ENCODE measurements around the gene LRBA.

The LRBA gene

GRCh38 chr4:150259861-150260567, 755.1 kb downstream of the LRBA start:
- no peak overlapping the region for H3K4me3 ChIP-seq (ENCODE audit: control insufficient read depth, low read depth, low read length)
- no peak for DNase-seq (ENCODE audit: low read depth)
- TF ChIP-seq CTCF (IDR thresholded peaks at IDR 0.05; ENCODE audit: control insufficient read depth, insufficient read depth, low read depth, low read length, missing control alignments), result no peak

GRCh38 chr4:150258569-150258968, 756.5 kb downstream of the LRBA start:
- DNase-seq (ENCODE audit: low read depth), result no peak
- no peak for TF ChIP-seq CTCF (IDR thresholded peaks at IDR 0.05; ENCODE audit: control insufficient read depth, insufficient read depth, low read depth, low read length, missing control alignments)
- no peak overlapping the region for H3K4me3 ChIP-seq (ENCODE audit: control insufficient read depth, low read depth, low read length)

GRCh38 chr4:150256841-150257730, 758.0 kb downstream of the LRBA start:
- no peak overlapping the region for H3K4me3 ChIP-seq (ENCODE audit: control insufficient read depth, low read depth, low read length)
- DNase-seq (ENCODE audit: low read depth), result no peak
- no peak for TF ChIP-seq CTCF (IDR thresholded peaks at IDR 0.05; ENCODE audit: control insufficient read depth, insufficient read depth, low read depth, low read length, missing control alignments)

- no peak for TF ChIP-seq CTCF (IDR thresholded peaks at IDR 0.05; ENCODE audit: control insufficient read depth, insufficient read depth, low read depth, low read length, missing control alignments)
- no peak overlapping the region for H3K4me3 ChIP-seq (ENCODE audit: control insufficient read depth, low read depth, low read length)
- no peak for DNase-seq (ENCODE audit: low read depth)
Measured at GRCh38 chr4:150256225-150256620, 758.9 kb downstream of the LRBA start.

- H3K4me3 ChIP-seq (ENCODE audit: control insufficient read depth, low read depth, low read length), result no peak overlapping the region
- no peak for DNase-seq (ENCODE audit: low read depth)
- TF ChIP-seq CTCF (IDR thresholded peaks at IDR 0.05; ENCODE audit: control insufficient read depth, insufficient read depth, low read depth, low read length, missing control alignments), result no peak
Measured at GRCh38 chr4:150255610-150256224, 759.4 kb downstream of the LRBA start.

GRCh38 chr4:150253965-150254630, 761.0 kb downstream of the LRBA start:
- no peak for TF ChIP-seq CTCF (IDR thresholded peaks at IDR 0.05; ENCODE audit: control insufficient read depth, insufficient read depth, low read depth, low read length, missing control alignments)
- no peak overlapping the region for H3K4me3 ChIP-seq (ENCODE audit: control insufficient read depth, low read depth, low read length)
- DNase-seq (ENCODE audit: low read depth), result no peak
